Astrocyte of the cerebellum (primary cell): Measurements from ENCODE around the gene TRIM29.
"Not testable (repeated sequence)": the region's sequence is repeated elsewhere in the genome, so short reads cannot be mapped to it uniquely, and the experiment has no call there.

Source experiments
- DNase-seq: peaks from one replicate; pipeline ENCODE4 v3.0.0-alpha.2; 2011; ENCODE audit warnings: low read depth
- H3K4me3 ChIP-seq: 2 replicates; pipeline ENCODE4 v1.5.1; 2011; ENCODE audit warnings: mild to moderate bottlenecking, low read depth, low read length, moderate library complexity
- in situ Hi-C: cut with HindIII; loops from 2 replicates; pipeline ENCODE4 v1.10.0; 2017; ENCODE audit warnings: low sequenced_read_pairs
- TF ChIP-seq, protein P1 (sequence below): IDR thresholded peaks from 2 replicates; pipeline ENCODE4 v1.5.1; 2012; ENCODE audit warnings: low read length, low read depth, moderate library complexity, mild to moderate bottlenecking; ENCODE audit errors: missing control alignments

TRIM29 gene

DNA sequence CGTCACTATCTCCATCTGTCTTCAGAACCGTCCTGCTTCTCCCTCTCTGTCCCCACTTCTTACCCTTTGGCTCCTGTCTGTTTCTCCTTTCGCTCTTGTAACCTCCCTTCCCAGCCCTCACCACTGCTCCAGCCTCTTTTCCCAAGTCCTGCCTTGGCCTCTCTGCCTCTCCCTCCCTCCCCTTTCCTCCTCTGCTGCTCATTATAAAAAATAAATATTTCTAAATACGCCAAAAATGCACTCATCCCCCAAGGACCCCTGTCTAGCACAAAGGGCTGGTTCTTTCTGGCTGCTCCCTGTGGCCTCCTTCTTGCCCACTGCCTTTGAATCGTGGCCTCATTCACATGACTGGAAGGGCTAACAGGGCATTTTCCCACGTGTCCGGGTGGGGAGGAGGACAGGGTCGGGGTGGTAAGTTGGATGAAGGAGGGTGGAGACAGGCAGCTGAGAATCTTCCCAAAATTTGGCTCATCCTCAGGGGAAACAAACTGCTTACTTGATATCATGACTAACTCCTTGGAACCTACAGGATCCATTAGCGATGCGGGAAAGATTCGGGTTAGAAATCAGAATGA lies 46.5 kb upstream of the TRIM29 start:
- DNase-seq = no peak
- TF ChIP-seq, protein P1, sequence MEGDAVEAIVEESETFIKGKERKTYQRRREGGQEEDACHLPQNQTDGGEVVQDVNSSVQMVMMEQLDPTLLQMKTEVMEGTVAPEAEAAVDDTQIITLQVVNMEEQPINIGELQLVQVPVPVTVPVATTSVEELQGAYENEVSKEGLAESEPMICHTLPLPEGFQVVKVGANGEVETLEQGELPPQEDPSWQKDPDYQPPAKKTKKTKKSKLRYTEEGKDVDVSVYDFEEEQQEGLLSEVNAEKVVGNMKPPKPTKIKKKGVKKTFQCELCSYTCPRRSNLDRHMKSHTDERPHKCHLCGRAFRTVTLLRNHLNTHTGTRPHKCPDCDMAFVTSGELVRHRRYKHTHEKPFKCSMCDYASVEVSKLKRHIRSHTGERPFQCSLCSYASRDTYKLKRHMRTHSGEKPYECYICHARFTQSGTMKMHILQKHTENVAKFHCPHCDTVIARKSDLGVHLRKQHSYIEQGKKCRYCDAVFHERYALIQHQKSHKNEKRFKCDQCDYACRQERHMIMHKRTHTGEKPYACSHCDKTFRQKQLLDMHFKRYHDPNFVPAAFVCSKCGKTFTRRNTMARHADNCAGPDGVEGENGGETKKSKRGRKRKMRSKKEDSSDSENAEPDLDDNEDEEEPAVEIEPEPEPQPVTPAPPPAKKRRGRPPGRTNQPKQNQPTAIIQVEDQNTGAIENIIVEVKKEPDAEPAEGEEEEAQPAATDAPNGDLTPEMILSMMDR = no peak
- H3K4me3 ChIP-seq = no peak overlapping the region
- in situ Hi-C loops = no loop called here

DNA sequence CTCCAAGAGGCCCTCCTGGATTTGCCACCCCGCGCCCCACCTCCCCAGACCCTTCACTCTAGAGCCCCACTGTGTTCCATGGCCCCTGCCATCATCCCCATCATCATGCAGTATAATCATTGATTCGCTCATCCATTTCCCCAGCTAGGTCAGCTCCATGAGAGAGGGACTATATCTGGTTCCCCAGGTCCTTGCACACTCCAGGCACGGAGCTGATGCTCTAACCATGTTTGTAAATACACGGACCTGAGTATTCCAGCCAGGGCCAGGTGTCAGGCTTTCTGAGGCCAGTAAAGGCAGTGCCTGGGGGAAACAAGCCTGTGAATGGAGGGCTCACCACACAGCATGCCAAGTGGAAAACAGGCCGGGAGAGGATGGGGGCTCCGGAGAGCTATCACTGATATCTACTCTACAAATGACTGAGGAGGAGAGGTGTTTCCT lies 45.8 kb upstream of the TRIM29 start:
- TF ChIP-seq, protein P1 = no peak
- no peak for DNase-seq
- H3K4me3 ChIP-seq = no peak overlapping the region
- in situ Hi-C loops = no loop called here

DNA sequence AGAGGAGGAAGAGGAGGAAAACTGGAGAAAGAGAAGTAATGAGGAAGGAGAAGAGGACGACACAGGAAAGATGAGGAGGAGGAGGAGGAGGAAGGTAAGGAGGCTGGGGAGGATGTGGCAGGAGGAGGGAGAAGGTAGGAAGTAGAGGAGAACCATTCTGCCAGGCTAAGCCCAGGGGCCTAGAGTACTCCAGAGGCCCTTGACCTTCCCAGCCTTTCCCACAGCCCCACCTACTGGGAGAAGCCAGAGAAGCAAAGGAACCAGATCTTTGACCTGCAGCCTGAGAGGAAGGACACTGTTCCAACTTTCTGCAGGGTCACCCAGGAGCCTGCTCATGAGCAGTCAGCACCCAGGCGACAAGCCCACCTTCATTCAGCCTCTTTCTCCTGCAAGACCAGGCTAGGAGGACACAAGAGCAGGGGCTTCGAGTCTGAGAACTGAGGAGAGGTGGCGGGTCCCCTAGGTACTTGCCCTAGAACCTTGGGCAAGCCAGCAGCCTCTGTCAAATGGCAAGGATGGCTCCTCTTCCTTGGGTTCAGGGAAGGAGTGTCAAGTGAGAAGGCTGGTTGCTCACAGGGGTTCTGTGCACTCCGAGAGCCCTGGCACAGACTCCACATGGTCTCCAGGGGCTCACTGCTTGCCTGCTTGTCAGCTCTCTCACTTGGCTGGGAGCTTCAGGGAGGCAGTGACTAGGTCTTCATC lies 45.0 kb upstream of the TRIM29 start:
- no peak for DNase-seq
- TF ChIP-seq, protein P1 = peak; percentile 38
- H3K4me3 ChIP-seq = no peak overlapping the region
- in situ Hi-C loops = no loop called here

DNA sequence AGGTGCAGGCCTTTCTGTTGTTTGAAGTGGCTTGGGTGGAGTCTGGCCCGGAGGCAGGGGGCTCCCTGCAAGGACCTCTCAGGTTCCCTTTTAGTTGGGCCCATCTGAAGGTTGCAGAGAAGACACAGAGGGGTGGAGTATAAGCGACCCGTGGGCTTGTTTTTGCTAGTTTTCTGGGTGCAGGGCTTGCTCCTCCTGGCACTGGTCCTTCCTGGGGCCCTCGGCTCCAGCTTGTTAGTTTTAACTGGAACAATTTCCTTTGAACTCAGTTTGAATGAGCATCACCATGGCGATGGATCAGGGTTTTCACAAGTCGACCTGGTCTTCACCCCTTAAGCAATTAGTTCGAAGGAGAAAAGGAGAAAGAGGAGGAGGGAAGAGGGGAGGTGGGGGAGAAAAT lies 44.5 kb upstream of the TRIM29 start:
- no peak overlapping the region for H3K4me3 ChIP-seq
- in situ Hi-C loops = no loop called here
- TF ChIP-seq, protein P1 = no peak
- no peak for DNase-seq

DNA sequence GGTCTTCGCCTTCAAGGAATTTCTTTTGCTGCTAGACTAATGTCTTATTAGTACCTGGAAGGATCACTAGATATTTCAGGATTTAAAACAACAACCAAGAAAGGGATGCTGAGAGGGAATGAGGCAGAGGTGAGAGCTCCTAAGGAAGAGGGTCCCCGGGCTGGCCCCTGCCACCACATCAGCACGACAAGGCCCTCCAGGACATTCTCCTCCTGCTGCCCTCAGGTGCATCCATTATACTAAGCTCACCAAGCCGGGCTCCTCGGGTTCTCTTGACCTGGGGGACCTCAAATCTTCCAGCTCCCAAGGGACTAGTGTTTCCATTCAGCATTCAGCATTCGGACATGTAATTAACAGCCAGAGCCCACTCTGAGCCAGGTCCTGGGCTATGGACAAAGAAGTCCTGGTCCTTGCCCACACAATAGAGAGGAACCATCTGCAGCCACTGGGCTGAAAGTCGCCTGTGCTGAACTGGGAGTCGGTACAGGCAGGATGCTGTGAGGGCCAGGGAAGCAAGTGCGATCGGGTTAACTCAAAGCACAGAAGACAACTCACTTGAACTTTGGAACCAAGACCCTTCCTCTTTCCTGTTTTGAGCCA lies 43.6 kb upstream of the TRIM29 start:
- H3K4me3 ChIP-seq = no peak overlapping the region
- in situ Hi-C loops = no loop called here
- TF ChIP-seq, protein P1 = no peak
- DNase-seq = no peak

DNA sequence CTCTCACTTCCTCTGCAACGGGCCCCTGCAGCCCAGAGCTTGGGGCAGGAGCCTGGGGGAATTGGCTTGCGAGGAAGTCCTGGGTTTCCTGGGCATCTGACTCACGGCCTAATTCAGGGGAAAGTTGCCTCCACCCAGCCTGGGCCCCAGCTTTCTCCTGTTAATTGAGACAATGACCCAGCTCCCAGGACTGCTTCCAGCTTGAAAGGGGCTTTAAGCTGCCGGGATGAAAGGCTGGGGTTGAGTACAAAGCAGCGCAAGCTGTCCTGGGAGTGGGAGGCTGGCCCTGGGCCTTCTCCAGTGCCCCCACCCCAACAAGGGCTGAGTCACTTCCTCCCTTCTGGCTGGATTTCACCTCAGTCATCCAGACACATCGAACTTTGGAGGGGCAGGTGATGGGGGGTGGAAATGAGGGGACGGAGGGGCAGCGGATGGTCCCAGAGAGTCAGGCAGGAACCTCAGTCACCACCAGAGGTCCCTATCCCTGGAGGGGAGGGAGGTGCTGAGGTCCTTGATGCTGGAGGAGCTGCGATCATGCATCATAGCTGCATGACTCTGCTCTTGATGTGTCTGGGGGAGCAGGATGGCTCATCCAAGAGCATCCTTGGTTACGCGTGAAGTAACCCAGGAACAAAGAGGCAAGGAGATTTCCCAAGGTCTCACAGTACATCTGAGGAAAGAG lies 42.8 kb upstream of the TRIM29 start:
- in situ Hi-C loops = no loop called here
- H3K4me3 ChIP-seq = no peak overlapping the region
- TF ChIP-seq, protein P1 = peak; percentile 23
- no peak for DNase-seq

DNA sequence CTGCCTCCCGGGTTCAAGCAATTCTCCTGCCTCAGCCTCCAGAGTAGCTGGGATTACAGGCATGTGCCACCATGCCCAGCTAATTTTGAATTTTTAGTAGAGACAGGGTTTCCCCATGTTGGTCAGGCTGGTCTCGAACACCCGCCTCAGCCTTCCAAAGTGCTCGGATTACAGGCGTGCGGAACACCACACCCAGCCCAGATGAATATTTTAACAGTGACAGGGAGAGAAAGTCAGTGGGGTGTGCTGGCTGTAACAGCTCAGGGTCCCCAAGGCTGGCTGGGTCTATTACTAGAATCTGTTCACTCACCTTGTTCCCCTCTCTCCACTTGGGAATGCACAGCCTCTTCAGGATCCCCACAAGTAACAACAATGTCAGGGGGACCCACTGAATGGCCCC lies 42.1 kb upstream of the TRIM29 start:
- DNase-seq, H3K4me3 ChIP-seq, in situ Hi-C loops: not testable (repeated sequence)
